H1 (cell line): ENCODE results near the gene ONECUT3. TPM values are rescaled to one million over a fixed set of nuclear protein-coding genes. Genes with fewer than 3 reads are reported as not detected.

ENCODE experiments used
- CHD1 ChIP-seq: IDR thresholded peaks from 2 replicates; pipeline ENCODE4 v1.6.1; 2012; ENCODE audit warnings: low read depth, low read length, improper control_type of control experiment
- JUN ChIP-seq: IDR thresholded peaks from 2 replicates; pipeline ENCODE4 v1.6.1; 2011; ENCODE audit warnings: low read depth, mild to moderate bottlenecking, improper control_type of control experiment, low read length
- MAFK ChIP-seq: IDR thresholded peaks from 2 replicates; pipeline ENCODE4 v1.6.1; 2012; ENCODE audit warnings: low read depth, mild to moderate bottlenecking, improper control_type of control experiment, low read length
- POLR2A ChIP-seq, 2 experiments: IDR thresholded peaks; 1 replicate in 1 of 2; 2 replicates in 1 of 2; pipeline ENCODE4 v1.6.1; 2011; ENCODE audit warnings: low read depth in 2 of 2, low read length in 2 of 2, mild to moderate bottlenecking in 2 of 2; ENCODE audit errors: control extremely low read depth in 1 of 2
- RNF2 ChIP-seq: fragments of 200-900, 300-1000 bp; sonication (generic); IDR thresholded peaks from 2 replicates; pipeline ENCODE4 v1.7.1; 2016; ENCODE audit warnings: borderline replicate concordance, low read depth, mild to moderate bottlenecking, antibody characterized with exemption, low read length; ENCODE audit not compliant: poor library complexity, severe bottlenecking; ENCODE audit errors: missing control alignments
- SAP30 ChIP-seq: fragments of 300-600 bp; sonication (generic); IDR thresholded peaks from 2 replicates; pipeline ENCODE4 v1.7.1; 2012; ENCODE audit warnings: low read length, moderate library complexity, mild to moderate bottlenecking, inconsistent platforms; ENCODE audit not compliant: insufficient read depth, insufficient replicate concordance
- SIX5 ChIP-seq: IDR thresholded peaks from 2 replicates; pipeline ENCODE4 v1.6.1; 2011; ENCODE audit warnings: mild to moderate bottlenecking, low read depth, low read length
- polyA plus RNA-seq, 7 experiments: library from polyadenylated mRNA; depleted of rRNA in 3 of 7; stranded (reverse) in 5 of 7; unstranded in 2 of 7; fragments of >200 nt in 5 of 7; fragments of 200-250 nt in 2 of 7; gene quantifications; 1 replicate in 5 of 7; 2 replicates in 1 of 7; 4 replicates in 1 of 7; pipeline versions ENCODE4 v1.2.1 to v1.2.3, GENCODE V29; 2011 to 2013; ENCODE audit warnings: missing spikeins in 2 of 7, mixed read lengths in 2 of 7
- total RNA-seq: library from RNA; stranded (reverse); fragmentation: NEBNext Ultra II Directional; extraction: Animal tissue kit (Norgen Biotek cat#: 25700); gene quantifications from 2 replicates; pipeline ENCODE4 v1.2.1, GENCODE V29; 2021

Gene ONECUT3
- total and polyA plus RNA-seq, 2 of the 8 experiments (the other 6 are each of a cell fraction or from before 2014, with no cell fraction given): not detected

GRCh38 chr19:1729568-1729925 is 23.8 kb upstream of the ONECUT3 start (continued):
- no peak for TF ChIP-seq SIX5
- TF ChIP-seq POLR2A (IDR thresholded peaks at IDR 0.05; ENCODE audit: control extremely low read depth in 1 of 2, low read depth in 2 of 2, low read length in 2 of 2): no peak
- no peak for TF ChIP-seq MAFK
- TF ChIP-seq CHD1: no peak
- no peak for TF ChIP-seq SAP30
- TF ChIP-seq JUN: no peak
- TF ChIP-seq RNF2: no peak
- TF ChIP-seq, all 59 proteins: peak for 0
